Prostate gland (tissue), 2 donors: ENCODE results near the gene DCC. TPM values are rescaled to one million over a fixed set of nuclear protein-coding genes. Genes with fewer than 3 reads are reported as not detected.

Experiments
- DNase-seq: peaks from one replicate; pipeline ENCODE4 v3.0.0-alpha.2; 2019; ENCODE audit warnings: low spot score
- H3K27ac ChIP-seq, 2 donors: fragments of 200-600 bp; sonication (generic); 2 replicates each; pipeline ENCODE4 v1.5.1; 2017 to 2019
- H3K27me3 ChIP-seq: fragments of 200-600 bp; sonication (generic); replicated peaks from 2 replicates; pipeline ENCODE4 v1.5.1; 2019; ENCODE audit not compliant: insufficient read depth
- H3K36me3 ChIP-seq, 2 donors: fragments of 200-600 bp; sonication (generic); 1 replicate in 1 of 2; 2 replicates in 1 of 2; pipeline versions ENCODE4 v1.5.1 to v1.8.1; 2017 to 2019
- H3K4me1 ChIP-seq: fragments of 200-600 bp; sonication (generic); replicated peaks from 2 replicates; pipeline ENCODE4 v1.5.1; 2019
- H3K4me3 ChIP-seq, 2 donors: fragments of 200-600 bp; sonication (generic); 2 replicates each; pipeline ENCODE4 v1.5.1; 2017 to 2019
- H3K9me3 ChIP-seq: fragments of 200-600 bp; sonication (generic); 2 replicates; pipeline ENCODE4 v1.5.1; 2017
- POLR2A ChIP-seq: fragments of 450-650 bp; IDR thresholded peaks from one replicate; pipeline ENCODE4 v1.6.1; 2016; ENCODE audit warnings: antibody characterized with exemption, mild to moderate bottlenecking
- POLR2AphosphoS5 ChIP-seq: sonication (generic); formaldehyde crosslinking; IDR thresholded peaks from one replicate; pipeline ENCODE4 v1.6.1; 2017; ENCODE audit warnings: antibody characterized with exemption
- WGBS: methylation state at CpG from one replicate; pipeline ENCODE4 v1.1.5; 2018; 5-methylcytosine and 5-hydroxymethylcytosine counted together
- intact Hi-C: fragments of 100-400 bp; cut with DNase I; formaldehyde crosslinking; loops from one replicate; pipeline ENCODE4 v1.14.2; 2022
- total RNA-seq, 2 donors: library from RNA; depleted of rRNA; stranded (reverse); fragments of >200 nt; gene quantifications; one replicate each; pipeline ENCODE4 v1.1.0, GENCODE V29; 2016
- TF ChIP-seq, protein P1 (sequence below), 4 experiments: fragments of 200-600 bp in 2 of 4; fragments of 450-650 bp in 2 of 4; sonication (generic) in 2 of 4; IDR thresholded peaks; 1 replicate in 3 of 4; 2 replicates in 1 of 4; pipeline ENCODE4 v1.5.1; 2016 to 2019; ENCODE audit warnings: antibody characterized with exemption in 4 of 4, mild to moderate bottlenecking in 2 of 4, moderate library complexity in 2 of 4

DCC gene
- total RNA-seq, 2 donors from 2014 or later, result 0.55 to 3.7 TPM

DNA sequence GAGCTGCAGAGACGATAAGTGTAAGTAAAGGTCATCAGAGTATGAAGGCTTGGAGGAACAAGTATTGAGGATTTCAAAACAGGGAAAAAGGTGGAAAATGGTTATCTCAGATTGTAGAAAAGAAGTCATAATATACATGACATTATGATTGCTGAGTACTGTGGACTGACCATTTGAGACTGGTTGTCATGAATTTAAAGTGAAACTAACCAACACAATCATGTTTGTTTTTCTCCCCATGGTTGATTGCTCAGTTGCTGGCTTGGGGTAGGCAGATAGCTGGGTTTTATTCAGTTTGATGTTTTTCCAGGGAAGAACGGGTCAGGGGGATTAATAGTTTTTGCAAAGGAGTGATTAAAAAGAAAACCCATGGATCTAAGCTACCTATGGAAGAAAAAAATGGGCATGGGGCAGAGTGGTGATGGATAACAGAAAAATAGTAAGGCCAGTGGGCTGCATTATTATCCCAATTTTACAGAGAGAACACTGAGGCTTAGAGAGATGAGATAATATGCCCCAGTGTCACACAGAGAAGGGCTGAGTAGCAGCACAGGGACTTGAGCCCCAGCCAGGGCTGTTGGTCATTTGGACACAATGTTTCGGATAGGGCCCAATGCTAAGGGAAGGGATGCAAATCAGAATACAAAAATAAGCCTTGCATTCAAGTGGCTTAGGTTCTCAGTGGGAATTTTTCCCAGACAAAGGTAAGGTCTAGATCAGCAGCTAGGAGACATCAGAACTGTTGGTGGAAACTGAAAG, 885.7 kb downstream of the DCC start:
- Histone ChIP-seq H3K4me1 (no peaks in the 10 kb centered on the region), H3K27ac (no peak overlapping the region), H3K36me3 (no peaks in the 10 kb centered on the region), H3K9me3 (no peaks in the 10 kb centered on the region), H3K27me3 (no peaks in the 10 kb centered on the region), H3K4me3 (no peak overlapping the region)
- 85% methylated on average over 3 of the region's 3 CpGs for WGBS
- no peak for DNase-seq
- no peak for TF ChIP-seq POLR2AphosphoS5
- no peak for TF ChIP-seq POLR2A
- TF ChIP-seq, protein P1, sequence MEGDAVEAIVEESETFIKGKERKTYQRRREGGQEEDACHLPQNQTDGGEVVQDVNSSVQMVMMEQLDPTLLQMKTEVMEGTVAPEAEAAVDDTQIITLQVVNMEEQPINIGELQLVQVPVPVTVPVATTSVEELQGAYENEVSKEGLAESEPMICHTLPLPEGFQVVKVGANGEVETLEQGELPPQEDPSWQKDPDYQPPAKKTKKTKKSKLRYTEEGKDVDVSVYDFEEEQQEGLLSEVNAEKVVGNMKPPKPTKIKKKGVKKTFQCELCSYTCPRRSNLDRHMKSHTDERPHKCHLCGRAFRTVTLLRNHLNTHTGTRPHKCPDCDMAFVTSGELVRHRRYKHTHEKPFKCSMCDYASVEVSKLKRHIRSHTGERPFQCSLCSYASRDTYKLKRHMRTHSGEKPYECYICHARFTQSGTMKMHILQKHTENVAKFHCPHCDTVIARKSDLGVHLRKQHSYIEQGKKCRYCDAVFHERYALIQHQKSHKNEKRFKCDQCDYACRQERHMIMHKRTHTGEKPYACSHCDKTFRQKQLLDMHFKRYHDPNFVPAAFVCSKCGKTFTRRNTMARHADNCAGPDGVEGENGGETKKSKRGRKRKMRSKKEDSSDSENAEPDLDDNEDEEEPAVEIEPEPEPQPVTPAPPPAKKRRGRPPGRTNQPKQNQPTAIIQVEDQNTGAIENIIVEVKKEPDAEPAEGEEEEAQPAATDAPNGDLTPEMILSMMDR (IDR thresholded peaks at IDR 0.05), result no peak
- intact Hi-C loops, result no loop called here

DNA sequence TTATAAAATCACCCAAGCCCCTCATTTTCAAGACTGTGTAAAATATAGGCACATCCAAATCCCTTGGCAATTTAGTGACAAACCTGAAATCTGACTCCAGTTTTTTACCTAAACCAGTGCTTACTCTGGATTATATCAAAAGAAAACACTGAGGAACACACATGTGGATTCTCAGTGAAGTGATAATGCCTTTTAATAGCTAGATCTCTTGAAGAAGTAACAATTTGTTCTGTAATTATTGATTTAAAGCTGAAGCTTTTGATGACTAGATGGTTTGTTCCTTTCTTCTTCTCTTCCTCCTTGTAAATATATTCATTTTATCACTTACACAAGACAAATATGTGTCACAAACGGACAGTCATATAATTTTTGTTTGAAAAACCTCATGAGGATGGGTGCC, 894.6 kb downstream of the DCC start:
- no peak overlapping the region for H3K27ac ChIP-seq
- H3K36me3 ChIP-seq, result no peaks in the 10 kb centered on the region
- H3K9me3 ChIP-seq, result no peaks in the 10 kb centered on the region
- intact Hi-C loops, result no loop called here
- no peak overlapping the region for H3K4me3 ChIP-seq
- no peaks in the 10 kb centered on the region for H3K27me3 ChIP-seq
- no peaks in the 10 kb centered on the region for H3K4me1 ChIP-seq
- no peak for DNase-seq
- TF ChIP-seq POLR2A, result no peak
- TF ChIP-seq, protein P1 (IDR thresholded peaks at IDR 0.05), result no peak
- TF ChIP-seq POLR2AphosphoS5, result peak; percentile 57
- 65% methylated on average over 1 of the region's 1 CpG for WGBS

DNA sequence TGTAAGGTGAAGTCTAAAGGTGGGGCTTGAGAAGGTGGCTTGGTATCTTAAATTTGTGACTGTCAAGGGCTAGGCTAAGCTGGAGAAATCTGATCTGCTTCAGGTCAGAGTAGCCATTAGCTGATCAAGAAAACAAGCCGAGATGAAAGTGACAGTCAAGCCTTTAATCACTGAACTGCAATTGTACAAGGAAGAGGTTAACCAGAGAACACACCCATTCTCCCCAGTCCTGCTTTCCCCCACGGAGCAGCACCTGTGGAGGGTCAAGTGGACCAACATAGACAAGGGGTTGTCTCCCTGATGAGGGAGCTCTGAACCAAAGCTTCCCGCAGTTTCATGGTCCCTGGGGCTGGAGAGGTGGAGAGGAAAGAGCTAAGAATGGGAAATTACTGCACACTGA, 901.2 kb downstream of the DCC start:
- no peak overlapping the region for H3K4me3 ChIP-seq
- no peaks in the 10 kb centered on the region for H3K27me3 ChIP-seq
- no peaks in the 10 kb centered on the region for H3K4me1 ChIP-seq
- TF ChIP-seq POLR2A (no peak), POLR2AphosphoS5 (no peak)
- TF ChIP-seq, protein P1 (IDR thresholded peaks at IDR 0.05), result no peak
- H3K36me3 ChIP-seq, result no peaks in the 10 kb centered on the region
- DNase-seq, result no peak
- H3K27ac ChIP-seq, result no peak overlapping the region
- intact Hi-C loops, result no loop called here
- no peaks in the 10 kb centered on the region for H3K9me3 ChIP-seq
- 45% methylated on average over 3 of the region's 3 CpGs for WGBS

DNA sequence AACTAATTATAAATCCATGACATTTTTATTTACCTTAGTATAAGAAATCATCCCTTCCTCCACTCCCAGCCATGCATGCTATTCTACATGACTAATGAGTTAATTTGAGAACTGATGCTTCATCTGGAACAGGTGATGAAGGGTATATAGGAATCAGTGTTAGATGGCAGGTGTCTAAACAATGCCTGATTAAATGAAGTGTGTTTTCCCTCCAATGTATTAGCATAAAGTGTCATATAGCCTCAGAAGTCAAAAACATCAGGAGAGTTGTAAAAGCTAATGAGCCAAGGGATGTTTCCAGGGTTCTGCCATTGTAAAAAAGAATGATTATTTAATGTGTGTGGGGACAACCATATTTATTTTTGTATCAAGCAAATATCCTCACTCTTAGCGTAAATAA, 913.8 kb downstream of the DCC start:
- 54% methylated on average over 1 of the region's 1 CpG for WGBS
- intact Hi-C loops, result no loop called here
- H3K27me3 ChIP-seq, result no peaks in the 10 kb centered on the region

More for the DNA sequence above, 913.8 kb downstream of the DCC start:
- H3K4me1 ChIP-seq, result no peaks in the 10 kb centered on the region
- H3K36me3 ChIP-seq, result no peaks in the 10 kb centered on the region
- TF ChIP-seq POLR2A, result no peak
- no peak for TF ChIP-seq POLR2AphosphoS5
- TF ChIP-seq, protein P1 (IDR thresholded peaks at IDR 0.05), result no peak
- H3K27ac ChIP-seq, result no peak overlapping the region
- H3K4me3 ChIP-seq, result no peak overlapping the region
- no peaks in the 10 kb centered on the region for H3K9me3 ChIP-seq
- DNase-seq, result no peak
